ENCODE results near the gene RBM42.

DNA sequence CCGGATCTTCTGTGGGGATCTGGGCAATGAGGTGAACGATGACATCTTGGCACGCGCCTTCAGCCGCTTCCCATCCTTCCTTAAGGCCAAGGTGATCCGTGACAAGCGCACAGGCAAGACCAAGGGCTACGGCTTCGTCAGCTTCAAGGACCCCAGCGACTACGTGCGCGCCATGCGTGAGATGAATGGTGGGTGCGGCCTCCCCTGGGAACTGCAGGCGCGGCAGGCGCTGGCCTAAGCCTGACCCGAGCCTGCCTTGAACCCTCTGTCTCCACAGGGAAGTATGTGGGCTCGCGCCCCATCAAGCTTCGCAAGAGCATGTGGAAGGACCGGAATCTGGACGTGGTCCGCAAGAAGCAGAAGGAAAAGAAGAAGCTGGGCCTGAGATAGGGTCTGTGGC, 8.3 kb downstream of the RBM42 start:
- no peak for TF ChIP-seq POLR2A (IDR thresholded peaks at IDR 0.05)
- no peak for TF ChIP-seq CTCF (IDR thresholded peaks at IDR 0.05)

Data from Peyer's patch (tissue), 4 donors.